Spleen (tissue), 7 donors: ENCODE measurements around the gene REL.

Source experiments
- CTCF ChIP-seq, 11 experiments: fragments of 200-600 bp in 7 of 11; fragments of 450-650 bp in 4 of 11; sonication (generic) in 4 of 11; IDR thresholded peaks in 8 of 11; conservative IDR thresholded peaks in 3 of 11; 1 replicate in 7 of 11; 2 replicates in 4 of 11; pipeline versions ENCODE4 v1.4.0 to v1.8.0; 2016 to 2021; ENCODE audit warnings: antibody characterized with exemption in 11 of 11, inconsistent platforms in 4 of 11, mild to moderate bottlenecking in 1 of 11
- POLR2A ChIP-seq, 3 donors: fragments of 450-650 bp; IDR thresholded peaks; one replicate each; pipeline ENCODE4 v1.5.1; 2017; ENCODE audit warnings: antibody characterized with exemption in 3 of 3, mild to moderate bottlenecking in 1 of 3
- POLR2AphosphoS5 ChIP-seq, 3 donors: sonication (generic); formaldehyde crosslinking; IDR thresholded peaks; one replicate each; pipeline ENCODE4 v1.5.1; 2017; ENCODE audit warnings: antibody characterized with exemption in 3 of 3
- donor health status: DM: no; HTN: no; CAD: no; lungs with moderate emphysema.
- donor health status: DM: no; HTN: no; CAD: no.
- donor health status: DM: no; HTN: no; CAD: no.

GRCh38 chr2:60837123-60837522 lies 44.3 kb upstream of the REL start:
- TF ChIP-seq CTCF (IDR thresholded peaks at IDR 0.05 in 8 of 11, conservative IDR thresholded peaks at IDR 0.05 in 3 of 11) = no peak
- TF ChIP-seq POLR2A (IDR thresholded peaks at IDR 0.05) = no peak
- no peak for TF ChIP-seq POLR2AphosphoS5 (IDR thresholded peaks at IDR 0.05)
